ENCODE results near the gene TEK.

The TEK gene

GRCh38 chr9:27124151-27124550 is 15.1 kb downstream of the TEK start:
- no peak for TF ChIP-seq REST (IDR thresholded peaks at IDR 0.05; ENCODE audit: insufficient read depth in 1 of 2, low read depth in 2 of 2, low read length in 2 of 2)
- TF ChIP-seq POLR2AphosphoS5 (IDR thresholded peaks at IDR 0.05; ENCODE audit: low read depth, low read length): no peak
- TF ChIP-seq FOXP2 (optimal IDR thresholded peaks at IDR 0.05; ENCODE audit: borderline replicate concordance, extremely low read depth, extremely low read length, insufficient read depth): no peak
- TF ChIP-seq TAF1 (IDR thresholded peaks at IDR 0.05; ENCODE audit: borderline replicate concordance, insufficient read depth, low read length): no peak
- no peak for TF ChIP-seq SIN3A (IDR thresholded peaks at IDR 0.05; ENCODE audit: borderline replicate concordance, insufficient read depth, low read length)

GRCh38 chr9:27125030-27125429 is 16.0 kb downstream of the TEK start:
- TF ChIP-seq REST (IDR thresholded peaks at IDR 0.05; ENCODE audit: insufficient read depth in 1 of 2, low read depth in 2 of 2, low read length in 2 of 2) (no peak), SIN3A (IDR thresholded peaks at IDR 0.05; ENCODE audit: borderline replicate concordance, insufficient read depth, low read length) (no peak), FOXP2 (optimal IDR thresholded peaks at IDR 0.05; ENCODE audit: borderline replicate concordance, extremely low read depth, extremely low read length, insufficient read depth) (no peak), TAF1 (IDR thresholded peaks at IDR 0.05; ENCODE audit: borderline replicate concordance, insufficient read depth, low read length) (no peak), POLR2AphosphoS5 (IDR thresholded peaks at IDR 0.05; ENCODE audit: low read depth, low read length) (no peak)

DNA sequence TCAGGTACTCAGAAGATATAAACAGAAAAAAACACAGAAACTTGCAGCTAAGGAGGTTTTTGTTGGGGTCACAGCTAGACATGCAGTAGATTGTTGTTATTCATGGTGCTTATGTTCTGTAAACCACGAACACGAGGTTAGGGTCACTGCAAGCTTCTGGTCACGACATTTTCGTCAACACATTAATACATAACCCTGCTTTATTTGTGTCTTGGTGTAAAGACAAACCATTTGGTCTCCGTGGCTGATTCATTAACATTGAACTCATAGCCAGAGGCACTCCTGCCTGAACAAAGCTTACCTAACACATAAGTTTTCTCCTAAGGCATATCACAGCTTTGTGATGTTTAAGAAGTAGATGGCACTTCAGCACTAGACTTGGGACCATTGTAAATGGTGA is 16.9 kb downstream of the TEK start:
- TF ChIP-seq SIN3A (IDR thresholded peaks at IDR 0.05; ENCODE audit: borderline replicate concordance, insufficient read depth, low read length) (no peak), POLR2AphosphoS5 (IDR thresholded peaks at IDR 0.05; ENCODE audit: low read depth, low read length) (no peak), TAF1 (IDR thresholded peaks at IDR 0.05; ENCODE audit: borderline replicate concordance, insufficient read depth, low read length) (no peak), FOXP2 (optimal IDR thresholded peaks at IDR 0.05; ENCODE audit: borderline replicate concordance, extremely low read depth, extremely low read length, insufficient read depth) (no peak), REST (IDR thresholded peaks at IDR 0.05; ENCODE audit: insufficient read depth in 1 of 2, low read depth in 2 of 2, low read length in 2 of 2) (no peak)

- TF ChIP-seq FOXP2 (optimal IDR thresholded peaks at IDR 0.05; ENCODE audit: borderline replicate concordance, extremely low read depth, extremely low read length, insufficient read depth): no peak
- TF ChIP-seq POLR2AphosphoS5 (IDR thresholded peaks at IDR 0.05; ENCODE audit: low read depth, low read length): no peak
- no peak for TF ChIP-seq REST (IDR thresholded peaks at IDR 0.05; ENCODE audit: insufficient read depth in 1 of 2, low read depth in 2 of 2, low read length in 2 of 2)
- TF ChIP-seq TAF1 (IDR thresholded peaks at IDR 0.05; ENCODE audit: borderline replicate concordance, insufficient read depth, low read length): no peak
- TF ChIP-seq SIN3A (IDR thresholded peaks at IDR 0.05; ENCODE audit: borderline replicate concordance, insufficient read depth, low read length): no peak
Observed at GRCh38 chr9:27126670-27127069, 17.6 kb downstream of the TEK start.

DNA sequence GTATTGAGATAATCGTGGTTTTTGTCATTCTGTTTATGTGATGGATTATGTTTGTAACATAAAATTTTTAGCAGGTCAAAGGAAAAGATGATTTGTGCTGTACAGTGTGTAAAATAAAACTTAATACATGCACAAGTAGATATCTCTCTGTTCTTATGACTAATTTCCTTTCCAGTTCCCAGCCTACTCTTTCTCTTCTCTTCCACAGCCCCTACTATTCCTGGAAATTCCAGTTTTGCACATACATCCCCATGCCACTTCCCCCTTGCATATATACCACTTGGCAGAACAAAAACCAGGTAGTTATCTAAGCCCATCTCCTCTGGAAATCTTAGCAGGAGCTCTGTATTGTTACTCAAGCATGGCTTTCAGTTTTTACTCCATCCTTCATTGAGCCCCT is 20.2 kb downstream of the TEK start:
- TF ChIP-seq POLR2AphosphoS5 (IDR thresholded peaks at IDR 0.05; ENCODE audit: low read depth, low read length) (no peak), SIN3A (IDR thresholded peaks at IDR 0.05; ENCODE audit: borderline replicate concordance, insufficient read depth, low read length) (no peak), REST (IDR thresholded peaks at IDR 0.05; ENCODE audit: insufficient read depth in 1 of 2, low read depth in 2 of 2, low read length in 2 of 2) (no peak), TAF1 (IDR thresholded peaks at IDR 0.05; ENCODE audit: borderline replicate concordance, insufficient read depth, low read length) (no peak), FOXP2 (optimal IDR thresholded peaks at IDR 0.05; ENCODE audit: borderline replicate concordance, extremely low read depth, extremely low read length, insufficient read depth) (no peak)
